Measurements from ENCODE around the gene EHHADH. TPM values are rescaled to one million over a fixed set of nuclear protein-coding genes. Genes with fewer than 3 reads are reported as not detected.
A peak's percentile ranks its signal among the peaks of the same experiment; 100 is the strongest.

The EHHADH gene
- total RNA-seq, 1 donor from 2014 or later = 5.9 TPM

DNA sequence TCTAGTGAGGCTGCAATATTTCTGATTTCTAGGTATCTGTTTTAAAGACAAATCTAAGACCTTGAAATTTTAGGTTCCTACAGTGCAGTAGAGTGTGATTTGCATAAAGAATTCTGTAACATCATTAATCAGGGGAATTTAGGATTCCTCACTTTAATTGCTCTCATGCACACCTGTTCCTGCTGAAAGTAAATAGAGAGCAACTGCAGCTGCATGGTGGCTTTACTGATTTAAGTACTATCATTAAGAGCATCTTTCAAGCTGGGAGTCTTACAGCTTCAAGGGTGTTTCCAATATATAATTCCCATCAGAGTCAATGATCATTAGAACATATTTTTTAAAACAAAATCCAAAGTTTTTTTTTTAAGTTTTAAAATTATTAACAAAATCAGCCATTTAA lies 65.0 kb downstream of the EHHADH start:
- TF ChIP-seq, protein P1, sequence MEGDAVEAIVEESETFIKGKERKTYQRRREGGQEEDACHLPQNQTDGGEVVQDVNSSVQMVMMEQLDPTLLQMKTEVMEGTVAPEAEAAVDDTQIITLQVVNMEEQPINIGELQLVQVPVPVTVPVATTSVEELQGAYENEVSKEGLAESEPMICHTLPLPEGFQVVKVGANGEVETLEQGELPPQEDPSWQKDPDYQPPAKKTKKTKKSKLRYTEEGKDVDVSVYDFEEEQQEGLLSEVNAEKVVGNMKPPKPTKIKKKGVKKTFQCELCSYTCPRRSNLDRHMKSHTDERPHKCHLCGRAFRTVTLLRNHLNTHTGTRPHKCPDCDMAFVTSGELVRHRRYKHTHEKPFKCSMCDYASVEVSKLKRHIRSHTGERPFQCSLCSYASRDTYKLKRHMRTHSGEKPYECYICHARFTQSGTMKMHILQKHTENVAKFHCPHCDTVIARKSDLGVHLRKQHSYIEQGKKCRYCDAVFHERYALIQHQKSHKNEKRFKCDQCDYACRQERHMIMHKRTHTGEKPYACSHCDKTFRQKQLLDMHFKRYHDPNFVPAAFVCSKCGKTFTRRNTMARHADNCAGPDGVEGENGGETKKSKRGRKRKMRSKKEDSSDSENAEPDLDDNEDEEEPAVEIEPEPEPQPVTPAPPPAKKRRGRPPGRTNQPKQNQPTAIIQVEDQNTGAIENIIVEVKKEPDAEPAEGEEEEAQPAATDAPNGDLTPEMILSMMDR (IDR thresholded peaks at IDR 0.05; ENCODE audit: insufficient read depth, low read length, poor library complexity, severe bottlenecking) = no peak
- no peak overlapping the region for H3K4me3 ChIP-seq (ENCODE audit: low read depth, low read length)
- no peaks in the 10 kb centered on the region for H3K36me3 ChIP-seq (ENCODE audit: control insufficient read depth, insufficient read depth, low read length)
- no peaks in the 10 kb centered on the region for H3K27me3 ChIP-seq (ENCODE audit: control insufficient read depth, insufficient read depth, low read length)
- DNase-seq (ENCODE audit: low read depth) = no peak

DNA sequence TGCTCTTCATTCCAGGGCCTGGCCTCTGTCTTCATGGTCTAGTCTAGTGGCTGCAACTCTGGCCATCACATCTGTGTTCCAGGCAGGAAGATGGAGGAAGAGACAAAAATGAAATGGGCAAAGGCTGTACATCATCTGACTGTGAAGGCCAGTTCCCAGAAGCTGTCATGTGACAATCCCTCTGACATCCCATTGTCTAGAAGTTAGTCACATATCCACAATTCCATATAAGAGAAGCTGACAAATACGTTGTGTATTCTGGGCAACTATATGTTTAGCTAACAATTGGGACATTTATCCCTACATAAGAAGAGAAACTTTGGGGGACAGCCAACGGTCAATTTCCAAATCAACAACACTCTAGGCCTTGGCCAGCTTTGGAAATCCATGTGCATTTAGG lies 66.5 kb downstream of the EHHADH start:
- Histone ChIP-seq H3K36me3 (ENCODE audit: control insufficient read depth, insufficient read depth, low read length) (no peaks in the 10 kb centered on the region), H3K27me3 (ENCODE audit: control insufficient read depth, insufficient read depth, low read length) (no peaks in the 10 kb centered on the region), H3K4me3 (ENCODE audit: low read depth, low read length) (no peak overlapping the region)
- TF ChIP-seq, protein P1 (IDR thresholded peaks at IDR 0.05; ENCODE audit: insufficient read depth, low read length, poor library complexity, severe bottlenecking) = no peak
- DNase-seq (ENCODE audit: low read depth) = no peak

DNA sequence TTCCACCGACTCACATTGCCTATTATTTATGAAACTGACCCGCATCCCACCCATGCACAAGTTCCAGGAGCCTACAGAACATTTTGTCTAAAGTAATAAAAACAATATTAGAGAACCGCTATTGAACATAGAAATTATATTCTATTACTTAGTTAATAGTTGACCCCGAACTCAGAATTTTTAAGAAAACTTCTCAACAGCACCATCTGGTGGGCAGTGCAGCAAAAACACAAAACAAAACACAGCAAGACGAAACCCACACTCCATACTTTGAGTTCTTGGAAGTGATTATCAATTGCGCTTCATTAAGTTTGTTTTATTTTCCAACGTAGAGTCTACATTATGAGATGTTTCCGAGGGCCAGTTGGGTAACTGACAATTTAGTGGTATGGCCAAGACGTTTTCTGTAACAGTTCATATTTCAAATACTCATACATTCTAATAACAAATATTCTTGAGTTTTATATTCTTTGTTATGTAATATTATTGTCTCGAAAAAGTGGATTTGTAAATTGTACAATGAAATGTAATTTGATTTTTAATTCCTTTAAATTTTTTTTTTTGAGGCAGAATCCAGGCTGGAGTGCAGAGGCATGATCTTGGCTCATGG lies 77.0 kb downstream of the EHHADH start:
- TF ChIP-seq, protein P1 (IDR thresholded peaks at IDR 0.05; ENCODE audit: insufficient read depth, low read length, poor library complexity, severe bottlenecking) = peak; percentile 56
- DNase-seq (ENCODE audit: low read depth) = no peak
- Histone ChIP-seq H3K27me3 (ENCODE audit: control insufficient read depth, insufficient read depth, low read length) (no peaks in the 10 kb centered on the region), H3K4me3 (ENCODE audit: low read depth, low read length) (no peak overlapping the region), H3K36me3 (ENCODE audit: control insufficient read depth, insufficient read depth, low read length) (no peaks in the 10 kb centered on the region)

DNA sequence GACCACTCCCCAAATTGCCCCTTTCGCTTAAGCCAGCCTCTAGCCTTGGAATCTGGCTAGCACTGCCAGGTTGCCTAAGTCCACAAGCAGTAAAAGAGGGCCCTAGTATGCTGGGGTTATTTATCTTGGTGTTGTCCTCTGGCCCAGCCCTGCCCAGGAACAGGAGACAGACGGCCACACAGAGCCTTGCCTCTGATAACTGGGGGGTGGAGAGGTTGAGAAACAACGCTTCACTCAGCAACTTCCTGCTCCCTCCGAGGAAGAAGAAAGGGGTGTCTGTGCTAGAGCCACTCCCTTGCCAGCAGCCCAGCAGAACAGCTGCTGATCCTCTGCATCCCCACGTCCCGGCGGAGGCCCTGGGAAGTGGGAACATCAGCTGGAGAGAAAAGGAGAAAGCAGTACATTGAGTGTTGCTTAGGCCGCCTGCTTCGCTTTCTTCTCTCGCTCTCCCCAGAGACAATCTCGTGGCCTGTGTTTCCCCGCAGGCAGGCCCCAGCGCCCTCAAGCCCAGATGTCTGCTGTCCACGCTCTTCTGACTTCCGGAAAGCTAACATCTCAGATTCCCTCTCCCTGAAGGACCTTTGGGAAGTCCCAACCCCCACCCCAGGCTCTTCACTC lies 78.4 kb downstream of the EHHADH start:
- TF ChIP-seq, protein P1 (IDR thresholded peaks at IDR 0.05; ENCODE audit: insufficient read depth, low read length, poor library complexity, severe bottlenecking) = no peak
- H3K4me3 ChIP-seq (ENCODE audit: low read depth, low read length) = no peak overlapping the region
- no peak for DNase-seq (ENCODE audit: low read depth)
- no peaks in the 10 kb centered on the region for H3K36me3 ChIP-seq (ENCODE audit: control insufficient read depth, insufficient read depth, low read length)
- no peaks in the 10 kb centered on the region for H3K27me3 ChIP-seq (ENCODE audit: control insufficient read depth, insufficient read depth, low read length)

DNA sequence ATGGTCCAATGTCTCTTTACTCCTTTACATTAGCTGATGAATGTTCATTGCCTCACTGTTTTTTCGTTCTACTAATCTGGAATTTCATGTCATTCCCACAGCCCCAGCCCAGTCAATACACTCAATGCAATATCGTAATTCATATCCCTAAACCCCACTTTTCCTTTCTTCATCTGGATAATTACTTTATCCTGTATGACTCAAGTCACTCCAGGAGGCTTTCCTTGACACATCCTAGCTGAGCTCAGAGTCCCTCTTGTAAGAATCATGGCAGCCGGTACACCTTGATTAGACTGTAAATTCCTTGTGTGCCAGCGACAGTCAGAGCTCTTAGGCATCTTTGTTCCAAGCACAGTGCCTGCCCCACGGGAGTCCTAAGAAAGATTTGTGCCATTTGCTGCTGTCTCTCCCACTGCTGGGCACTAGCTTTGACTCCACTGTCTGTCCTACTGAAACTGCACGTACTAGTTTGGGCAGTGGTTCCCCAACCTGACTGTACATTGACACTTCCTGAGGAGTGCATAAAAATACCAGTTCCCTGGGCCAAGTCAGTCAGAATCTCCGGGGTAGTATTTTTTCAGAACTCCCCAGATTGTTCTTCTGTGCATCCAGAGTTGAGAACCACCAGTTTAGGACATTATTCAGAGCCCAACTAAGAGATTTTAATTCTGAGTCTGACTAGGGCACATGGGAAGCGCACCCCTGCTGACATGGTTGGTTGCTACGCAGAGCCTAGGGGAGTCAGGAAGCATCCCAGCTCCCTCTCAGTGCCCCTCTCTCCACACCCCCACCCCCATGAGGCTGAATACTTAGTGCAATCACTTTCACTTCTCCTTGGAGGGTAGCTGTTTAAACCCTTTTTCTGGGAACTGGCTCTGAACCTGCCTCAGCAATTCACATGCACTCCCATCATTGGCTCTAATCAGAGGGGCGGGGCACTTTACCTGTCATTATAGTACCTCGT lies 81.5 kb downstream of the EHHADH start:
- no peak for DNase-seq (ENCODE audit: low read depth)
- Histone ChIP-seq H3K4me3 (ENCODE audit: low read depth, low read length) (no peak overlapping the region), H3K36me3 (ENCODE audit: control insufficient read depth, insufficient read depth, low read length) (no peaks in the 10 kb centered on the region), H3K27me3 (ENCODE audit: control insufficient read depth, insufficient read depth, low read length) (no peaks in the 10 kb centered on the region)
- TF ChIP-seq, protein P1 (IDR thresholded peaks at IDR 0.05; ENCODE audit: insufficient read depth, low read length, poor library complexity, severe bottlenecking) = no peak

Measured in kidney epithelial cell (primary cell).